Measurements from ENCODE around the gene VWF. TPM values are rescaled to one million over a fixed set of nuclear protein-coding genes. Genes with fewer than 3 reads are reported as not detected.

Gene VWF
- total RNA-seq, 1 experiment from 2014 or later, result not detected

DNA sequence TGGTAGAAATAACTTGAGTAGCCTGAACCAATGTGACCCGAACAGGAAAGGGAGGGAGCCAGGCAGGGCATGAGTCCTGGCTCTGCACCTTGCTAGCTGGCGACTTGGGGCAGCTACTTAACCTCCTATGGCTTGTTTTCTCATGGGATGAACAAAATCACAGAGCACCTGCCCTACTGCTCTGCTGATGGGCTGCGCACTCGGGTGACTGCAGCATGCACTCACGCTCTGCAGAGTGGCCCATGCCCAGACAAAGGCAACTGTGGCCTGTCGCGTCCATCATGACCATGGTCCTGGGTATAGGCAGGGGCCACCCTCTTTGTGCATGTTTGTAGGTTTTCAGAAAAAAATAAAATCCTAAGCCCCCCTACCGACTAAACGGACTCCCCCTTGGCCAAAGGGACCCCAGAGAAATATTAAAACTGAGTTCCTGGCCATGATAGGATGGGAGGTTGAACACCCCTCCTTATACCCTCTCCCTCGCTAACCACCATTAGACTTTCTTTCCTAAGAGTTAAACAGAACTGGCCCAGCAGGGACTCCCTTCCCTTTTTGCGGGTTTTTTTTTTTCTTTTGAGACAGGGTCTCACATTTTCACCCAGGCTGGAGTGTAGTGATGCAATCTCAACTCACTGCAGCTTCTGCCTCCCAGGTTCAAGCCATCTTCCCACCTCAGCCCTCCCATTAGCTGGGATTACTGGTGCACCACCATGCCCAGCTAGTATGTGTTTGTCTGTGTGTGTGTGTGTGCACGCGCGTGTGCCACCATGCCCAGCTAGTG, 32.5 kb downstream of the VWF start:
- Histone ChIP-seq H3K79me2 (ENCODE audit: low read length) (no peaks in the 10 kb centered on the region), H3K9me2 (replicated peaks; ENCODE audit: low read length) (no peaks in the 10 kb centered on the region), H4K20me1 (ENCODE audit: low read length) (no peaks in the 10 kb centered on the region), H3K27ac (ENCODE audit: low read length) (no peak overlapping the region), H3K4me1 (ENCODE audit: insufficient read depth, low read length) (peaks cover 39% of the 10 kb centered on the region), H3K4me3 (ENCODE audit: low read length) (no peak overlapping the region), H3K9me3 (ENCODE audit: low read length) (no peaks in the 10 kb centered on the region), H3K27me3 (ENCODE audit: low read length) (no peaks in the 10 kb centered on the region), H3F3A (ENCODE audit: low read length, unreplicated experiment) (no peaks in the 10 kb centered on the region), H3K9ac (ENCODE audit: low read length) (no peak overlapping the region), H2AFZ (ENCODE audit: low read length) (no peak overlapping the region), H3K4me2 (ENCODE audit: low read length) (no peak overlapping the region), H3K36me3 (ENCODE audit: low read depth, low read length) (no peaks in the 10 kb centered on the region)
- ChIA-PET POLR2A (ENCODE audit: unreplicated experiment) (no interaction called here), CTCF (no interaction called here)
- ATAC-seq (no peak), DNase-seq (no peak)
- no TSS peak for BruUV-seq (replicated peaks)
- intact Hi-C loops (cut with micrococcal nuclease), result no loop called here
- TF ChIP-seq EZH2phosphoT487 (IDR thresholded peaks at IDR 0.05; ENCODE audit: borderline replicate concordance, low read length) (no peak), EZH2 (IDR thresholded peaks at IDR 0.05; ENCODE audit: low read length, unreplicated experiment) (no peak)

DNA sequence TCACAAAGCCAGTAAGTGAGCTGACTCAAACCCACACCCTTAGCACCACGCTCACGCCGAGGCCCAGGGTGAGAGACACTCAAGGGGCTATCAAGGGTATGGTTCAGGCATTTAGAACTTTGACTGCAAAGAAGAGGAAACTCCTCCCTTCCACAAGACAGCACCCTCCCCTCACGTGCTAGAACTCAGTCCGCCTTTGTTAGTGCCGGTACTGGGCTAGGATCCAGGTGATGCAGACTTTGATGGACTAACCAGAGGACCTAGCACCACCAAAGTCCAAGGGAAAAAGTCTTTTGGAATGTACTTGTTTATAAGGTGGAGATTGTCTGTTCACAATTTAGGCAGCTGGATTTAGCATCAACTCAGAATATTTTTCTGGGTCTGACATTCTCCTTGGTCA, 33.7 kb downstream of the VWF start:
- Histone ChIP-seq H4K20me1 (ENCODE audit: low read length) (no peaks in the 10 kb centered on the region), H2AFZ (ENCODE audit: low read length) (no peak overlapping the region), H3K27ac (ENCODE audit: low read length) (no peak overlapping the region), H3K4me1 (ENCODE audit: insufficient read depth, low read length) (peaks cover 40% of the 10 kb centered on the region), H3K27me3 (ENCODE audit: low read length) (no peaks in the 10 kb centered on the region), H3K4me3 (ENCODE audit: low read length) (no peak overlapping the region), H3K36me3 (ENCODE audit: low read depth, low read length) (no peaks in the 10 kb centered on the region), H3K9me2 (replicated peaks; ENCODE audit: low read length) (no peaks in the 10 kb centered on the region), H3K9me3 (ENCODE audit: low read length) (no peaks in the 10 kb centered on the region), H3K4me2 (ENCODE audit: low read length) (no peak overlapping the region), H3K79me2 (ENCODE audit: low read length) (no peaks in the 10 kb centered on the region), H3F3A (ENCODE audit: low read length, unreplicated experiment) (no peaks in the 10 kb centered on the region), H3K9ac (ENCODE audit: low read length) (no peak overlapping the region)
- ATAC-seq (no peak), DNase-seq (no peak)
- TF ChIP-seq EZH2phosphoT487 (IDR thresholded peaks at IDR 0.05; ENCODE audit: borderline replicate concordance, low read length), result no peak
- no peak for TF ChIP-seq EZH2 (IDR thresholded peaks at IDR 0.05; ENCODE audit: low read length, unreplicated experiment)
- TF ChIP-seq CTCF (conservative IDR thresholded peaks at IDR 0.05; ENCODE audit: low read depth, low read length), result no peak
- intact Hi-C loops (cut with micrococcal nuclease), result no loop called here
- POLR2A ChIA-PET (ENCODE audit: unreplicated experiment), result no interaction called here
- no TSS peak for BruUV-seq (replicated peaks)
- CTCF ChIA-PET, result no interaction called here

- Histone ChIP-seq H3K9ac (ENCODE audit: low read length) (no peak overlapping the region), H3F3A (ENCODE audit: low read length, unreplicated experiment) (no peaks in the 10 kb centered on the region), H3K4me3 (ENCODE audit: low read length) (no peak overlapping the region), H4K20me1 (ENCODE audit: low read length) (no peaks in the 10 kb centered on the region), H3K27me3 (ENCODE audit: low read length) (no peaks in the 10 kb centered on the region), H3K4me2 (ENCODE audit: low read length) (peak overlapping the region; percentile 56), H3K27ac (ENCODE audit: low read length) (peak overlapping the region; percentile 51), H3K9me3 (ENCODE audit: low read length) (no peaks in the 10 kb centered on the region), H3K36me3 (ENCODE audit: low read depth, low read length) (no peaks in the 10 kb centered on the region), H3K79me2 (ENCODE audit: low read length) (no peaks in the 10 kb centered on the region), H3K4me1 (ENCODE audit: insufficient read depth, low read length) (peaks cover 50% of the 10 kb centered on the region), H2AFZ (ENCODE audit: low read length) (peak overlapping the region; percentile 52), H3K9me2 (replicated peaks; ENCODE audit: low read length) (no peaks in the 10 kb centered on the region)
- intact Hi-C loops (cut with micrococcal nuclease), result no loop called here
- POLR2A ChIA-PET (ENCODE audit: unreplicated experiment), result interaction anchor here (0.5 kb wide), 1 partner anchor 184 kb away, joined by 5 read pairs; no protein-coding TSS in a partner anchor
- BruUV-seq (replicated peaks), result no TSS peak
- no peak for TF ChIP-seq EZH2phosphoT487 (IDR thresholded peaks at IDR 0.05; ENCODE audit: borderline replicate concordance, low read length)
- TF ChIP-seq EZH2 (IDR thresholded peaks at IDR 0.05; ENCODE audit: low read length, unreplicated experiment), result no peak
- TF ChIP-seq CTCF (conservative IDR thresholded peaks at IDR 0.05; ENCODE audit: low read depth, low read length), result no peak
- DNase-seq (peak; percentile 84), ATAC-seq (peak; percentile 25)
- CTCF ChIA-PET, result interaction anchor here (0.6 kb wide), 1 partner anchor 110 kb away, joined by 3 read pairs; no protein-coding TSS in a partner anchor
Observed at GRCh38 chr12:6088921-6089747, 35.3 kb downstream of the VWF start.

All from PC-3 (cell line).